SK-N-SH treated with all-trans-retinoic acid at 6 μM for 48 hours (cell line): ENCODE results near the gene TMEM259.

Experiments
- ATAC-seq: fragments of 200-7000 bp; cut with Tn5 transposase; 3 replicates; pipeline ENCODE4 v1.9.1; 2020; ENCODE audit warnings: mild to moderate bottlenecking, moderate library complexity
- ARNTL ChIP-seq: fragments of 450-650 bp; formaldehyde crosslinking; IDR thresholded peaks from 2 replicates; pipeline ENCODE4 v1.5.0; 2020; ENCODE audit warnings: low read depth, mild to moderate bottlenecking, moderate library complexity, borderline replicate concordance
- BACH2 ChIP-seq: fragments of 250-450 bp; sonication (Bioruptor Pico); IDR thresholded peaks from 2 replicates; pipeline ENCODE4 v1.9.0; 2021; ENCODE audit warnings: mild to moderate bottlenecking, borderline replicate concordance
- CREB5 ChIP-seq: fragments of 250-450 bp; sonication (Bioruptor Pico); IDR thresholded peaks from 2 replicates; pipeline ENCODE4 v1.5.1; 2020; ENCODE audit warnings: low read depth, mild to moderate bottlenecking, moderate library complexity
- CSDC2 ChIP-seq: fragments of 250-450 bp; sonication (Bioruptor Pico); IDR thresholded peaks from 2 replicates; pipeline ENCODE4 v1.5.0; 2020; ENCODE audit warnings: mild to moderate bottlenecking, moderate library complexity
- CSRNP3 ChIP-seq: fragments of 250-450 bp; sonication (Bioruptor Pico); IDR thresholded peaks from 2 replicates; pipeline ENCODE4 v1.5.1; 2021; ENCODE audit warnings: mild to moderate bottlenecking, moderate library complexity
- ESRRG ChIP-seq: fragments of 250-450 bp; sonication (Bioruptor Pico); IDR thresholded peaks from 2 replicates; pipeline ENCODE4 v1.6.1; 2021; ENCODE audit warnings: mild to moderate bottlenecking
- GLIS3 ChIP-seq: fragments of 250-450 bp; sonication (Bioruptor Pico); IDR thresholded peaks from 2 replicates; pipeline ENCODE4 v1.5.0; 2020; ENCODE audit warnings: mild to moderate bottlenecking, moderate library complexity
- ISL1 ChIP-seq: fragments of 250-450 bp; sonication (Bioruptor Pico); IDR thresholded peaks from 2 replicates; pipeline ENCODE4 v2.1.2; 2022; ENCODE audit warnings: mild to moderate bottlenecking, moderate library complexity
- OSR1 ChIP-seq: fragments of 250-450 bp; sonication (Bioruptor Pico); IDR thresholded peaks from 2 replicates; pipeline ENCODE4 v1.8.0; 2022; ENCODE audit warnings: moderate library complexity, mild to moderate bottlenecking, inconsistent platforms
- PATZ1 ChIP-seq: fragments of 250-450 bp; sonication (Bioruptor Pico); IDR thresholded peaks from 2 replicates; pipeline ENCODE4 v1.8.0; 2020; ENCODE audit warnings: mild to moderate bottlenecking, moderate library complexity, borderline replicate concordance
- POU6F1 ChIP-seq: fragments of 250-450 bp; sonication (Bioruptor Pico); IDR thresholded peaks from 2 replicates; pipeline ENCODE4 v1.8.0; 2021; ENCODE audit warnings: low read depth, mild to moderate bottlenecking, moderate library complexity, borderline replicate concordance
- PPARA ChIP-seq: fragments of 250-450 bp; sonication (Bioruptor Pico); IDR thresholded peaks from 2 replicates; pipeline ENCODE4 v1.5.0; 2020; ENCODE audit warnings: mild to moderate bottlenecking, borderline replicate concordance
- RARB ChIP-seq: fragments of 250-450 bp; sonication (Bioruptor Pico); IDR thresholded peaks from 2 replicates; pipeline ENCODE4 v1.8.0; 2021; ENCODE audit warnings: mild to moderate bottlenecking, moderate library complexity
- SNAI2 ChIP-seq: fragments of 250-450 bp; sonication (Bioruptor Pico); IDR thresholded peaks from 2 replicates; pipeline ENCODE4 v1.5.0; 2020; ENCODE audit warnings: mild to moderate bottlenecking, moderate library complexity
- TCF4 ChIP-seq: fragments of 250-450 bp; sonication (Bioruptor Pico); IDR thresholded peaks from 2 replicates; pipeline ENCODE4 v1.8.0; 2021; ENCODE audit warnings: mild to moderate bottlenecking, moderate library complexity, borderline replicate concordance
- TOX ChIP-seq: fragments of 250-450 bp; sonication (Bioruptor Pico); IDR thresholded peaks from 2 replicates; pipeline ENCODE4 v1.8.0; 2021; ENCODE audit warnings: mild to moderate bottlenecking, moderate library complexity, borderline replicate concordance
- TSHZ2 ChIP-seq: fragments of 250-450 bp; sonication (Bioruptor Pico); IDR thresholded peaks from 2 replicates; pipeline ENCODE4 v1.5.0; 2020; ENCODE audit warnings: mild to moderate bottlenecking, moderate library complexity
- ZC3H10 ChIP-seq: fragments of 250-450 bp; sonication (Bioruptor Pico); IDR thresholded peaks from 2 replicates; pipeline ENCODE4 v1.5.1; 2021; ENCODE audit warnings: mild to moderate bottlenecking, moderate library complexity
- ZFP3 ChIP-seq: fragments of 250-450 bp; sonication (Bioruptor Pico); IDR thresholded peaks from 2 replicates; pipeline ENCODE4 v1.5.0; 2020; ENCODE audit warnings: mild to moderate bottlenecking, moderate library complexity
- ZFP30 ChIP-seq: fragments of 450-650 bp; formaldehyde crosslinking; IDR thresholded peaks from 2 replicates; pipeline ENCODE4 v1.5.0; 2022; ENCODE audit warnings: mild to moderate bottlenecking, moderate library complexity
- ZNF565 ChIP-seq: fragments of 450-650 bp; formaldehyde crosslinking; conservative IDR thresholded peaks from 2 replicates; pipeline ENCODE4 v1.5.0; 2020; ENCODE audit warnings: low read depth, mild to moderate bottlenecking, moderate library complexity
- ZNF70 ChIP-seq: fragments of 450-650 bp; formaldehyde crosslinking; IDR thresholded peaks from 2 replicates; pipeline ENCODE4 v1.5.0; 2020; ENCODE audit warnings: mild to moderate bottlenecking, moderate library complexity
- ZNF8 ChIP-seq: fragments of 450-650 bp; formaldehyde crosslinking; IDR thresholded peaks from 2 replicates; pipeline ENCODE4 v1.5.0; 2020; ENCODE audit warnings: mild to moderate bottlenecking, moderate library complexity

Gene TMEM259

GRCh38 chr19:1042689-1043511, 22.0 kb upstream of the TMEM259 start (continued):
- no peak for TF ChIP-seq TOX (CRISPR knock-in tag)

DNA sequence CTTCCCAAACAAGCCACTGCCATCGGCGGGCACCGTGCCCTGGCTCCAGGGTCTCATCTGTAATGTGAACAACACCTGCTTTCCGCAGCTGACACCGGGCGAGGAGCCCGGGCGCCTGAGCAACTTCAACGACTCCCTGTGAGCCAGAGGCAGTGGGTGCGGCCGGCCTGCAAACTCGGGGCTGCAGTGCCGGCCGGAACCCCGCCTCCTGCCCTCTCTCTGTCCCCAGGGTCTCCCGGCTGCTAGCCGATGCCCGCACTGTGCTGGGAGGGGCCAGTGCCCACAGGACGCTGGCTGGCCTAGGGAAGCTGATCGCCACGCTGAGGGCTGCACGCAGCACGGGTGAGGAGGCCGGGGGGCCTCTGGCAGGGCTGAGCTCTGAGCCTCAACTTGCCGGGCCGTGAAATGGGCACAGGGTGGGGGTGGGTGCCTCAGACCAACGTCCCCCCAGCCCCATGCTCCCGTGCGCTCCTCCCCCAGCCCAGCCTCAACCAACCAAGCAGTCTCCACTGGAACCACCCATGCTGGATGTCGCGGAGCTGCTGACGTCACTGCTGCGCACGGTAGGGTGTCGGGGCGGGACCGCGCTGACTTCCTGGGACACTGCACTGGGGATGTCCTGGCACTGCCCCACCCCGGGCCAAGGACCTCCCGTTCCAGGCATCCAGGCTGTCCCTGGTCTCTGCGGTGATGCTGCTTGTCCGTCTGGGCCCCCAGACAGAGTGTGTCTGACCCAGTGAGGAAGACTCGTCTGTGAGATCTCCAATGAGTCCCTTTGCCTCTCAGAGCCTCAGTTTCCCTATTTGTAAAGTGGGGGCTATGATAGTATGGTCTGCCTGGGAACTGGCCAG, 21.1 kb upstream of the TMEM259 start:
- no peak for TF ChIP-seq ZFP3 (CRISPR knock-in tag)
- no peak for TF ChIP-seq BACH2 (CRISPR knock-in tag)
- TF ChIP-seq OSR1 (CRISPR knock-in tag): no peak
- no peak for TF ChIP-seq POU6F1
- TF ChIP-seq ZC3H10 (CRISPR knock-in tag): no peak
- TF ChIP-seq CSDC2 (CRISPR knock-in tag): no peak
- no peak for TF ChIP-seq ZNF70 (CRISPR knock-in tag)
- no peak for TF ChIP-seq RARB
- TF ChIP-seq PATZ1: no peak
- no peak for TF ChIP-seq ZFP30 (CRISPR knock-in tag)
- TF ChIP-seq ZNF565 (CRISPR knock-in tag): no peak
- TF ChIP-seq ESRRG (CRISPR knock-in tag): no peak
- TF ChIP-seq SNAI2 (CRISPR knock-in tag): no peak
- TF ChIP-seq ZNF8 (CRISPR knock-in tag): no peak
- TF ChIP-seq TOX (CRISPR knock-in tag): no peak
- TF ChIP-seq GLIS3: no peak
- no peak for TF ChIP-seq TSHZ2 (CRISPR knock-in tag)
- no peak for TF ChIP-seq ARNTL (CRISPR knock-in tag)
- no peak for TF ChIP-seq PPARA (CRISPR knock-in tag)
- TF ChIP-seq, all 23 proteins: peak for 0
- ATAC-seq: no peak

DNA sequence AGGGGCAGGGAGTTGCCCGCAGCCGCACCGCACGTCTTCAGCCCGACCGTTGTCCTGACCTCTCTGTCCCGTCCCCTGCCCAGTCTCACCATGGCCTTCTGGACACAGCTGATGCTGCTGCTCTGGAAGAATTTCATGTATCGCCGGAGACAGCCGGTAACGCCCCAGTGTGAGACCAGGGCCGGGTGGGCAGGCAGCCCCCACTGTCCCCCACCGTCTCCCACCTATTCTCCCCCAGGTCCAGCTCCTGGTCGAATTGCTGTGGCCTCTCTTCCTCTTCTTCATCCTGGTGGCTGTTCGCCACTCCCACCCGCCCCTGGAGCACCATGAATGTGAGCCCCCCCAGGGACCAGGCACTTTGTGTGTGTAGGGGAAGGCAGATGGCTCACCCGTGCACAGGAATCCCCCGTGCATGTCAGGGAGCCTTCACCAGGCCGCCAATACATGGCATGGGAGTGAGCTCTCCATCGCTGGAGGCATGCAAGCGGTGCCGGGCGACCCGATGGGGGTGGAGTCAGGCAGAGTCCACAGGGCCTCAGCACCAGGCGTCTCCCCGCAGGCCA, 20.4 kb upstream of the TMEM259 start:
- peak; percentile 0 for ATAC-seq
- TF ChIP-seq CSRNP3 (CRISPR knock-in tag) (no peak), SNAI2 (CRISPR knock-in tag) (no peak), TCF4 (CRISPR knock-in tag) (no peak), BACH2 (CRISPR knock-in tag) (no peak), ISL1 (no peak), OSR1 (CRISPR knock-in tag) (no peak), ZNF70 (CRISPR knock-in tag) (no peak), ZC3H10 (CRISPR knock-in tag) (no peak), CREB5 (CRISPR knock-in tag) (no peak), ZFP3 (CRISPR knock-in tag) (no peak)
